Measurements from ENCODE around the gene RMDN2.

- TF ChIP-seq CTCF (IDR thresholded peaks at IDR 0.05) (no peak), POLR2A (IDR thresholded peaks at IDR 0.05) (no peak), EP300 (IDR thresholded peaks at IDR 0.05) (no peak)
Measured at GRCh38 chr2:37885329-37885993, 39.6 kb upstream of the RMDN2 start.

Measured in tibial nerve (tissue), 4 donors.